CMK (cell line): ENCODE data around the gene SRGAP2C.
"Not testable (repeated sequence)": the region's sequence is repeated elsewhere in the genome, so short reads cannot be mapped to it uniquely, and the experiment has no call there.

Experiments used
- DNase-seq: peaks from one replicate; pipeline ENCODE4 v3.0.0-alpha.2; 2010; ENCODE audit warnings: low read depth

Gene SRGAP2C

GRCh38 chr1:121184290-121185127 is at the start of gene SRGAP2C, which contains the start of gene FAM72B:
SRGAP2C (plus strand) TSS chr1:121184975; CDS start chr1:121187447, 2,472 bp downstream.
FAM72B (minus strand) TSS chr1:121184340; CDS start chr1:121183489, 851 bp downstream.
- peak; percentile 89 for DNase-seq

- not testable (repeated sequence) for DNase-seq
Measured at GRCh38 chr1:121140393-121140792, 44.4 kb upstream of the SRGAP2C start.

GRCh38 chr1:121148489-121149190 is 36.1 kb upstream of the SRGAP2C start:
- not testable (repeated sequence) for DNase-seq

- DNase-seq, result not testable (repeated sequence)
Measured at GRCh38 chr1:121151294-121151693, 33.5 kb upstream of the SRGAP2C start.

- DNase-seq, result not testable (repeated sequence)
Measured at GRCh38 chr1:121152788-121153187, 32.0 kb upstream of the SRGAP2C start.

GRCh38 chr1:121154811-121155210 is 30.0 kb upstream of the SRGAP2C start:
- not testable (repeated sequence) for DNase-seq

- DNase-seq, result not testable (repeated sequence)
Measured at GRCh38 chr1:121155671-121156358, 29.0 kb upstream of the SRGAP2C start.

- not testable (repeated sequence) for DNase-seq
Measured at GRCh38 chr1:121156958-121157603, 27.7 kb upstream of the SRGAP2C start.

- not testable (repeated sequence) for DNase-seq
Measured at GRCh38 chr1:121157609-121158008, 27.2 kb upstream of the SRGAP2C start.

GRCh38 chr1:121160118-121160517 is 24.7 kb upstream of the SRGAP2C start:
- not testable (repeated sequence) for DNase-seq

GRCh38 chr1:121161199-121161901 is 23.4 kb upstream of the SRGAP2C start:
- not testable (repeated sequence) for DNase-seq

- DNase-seq, result not testable (repeated sequence)
Measured at GRCh38 chr1:121163850-121164757, 20.7 kb upstream of the SRGAP2C start.

- DNase-seq, result not testable (repeated sequence)
Measured at GRCh38 chr1:121165296-121165695, 19.5 kb upstream of the SRGAP2C start.

- DNase-seq, result not testable (repeated sequence)
Measured at GRCh38 chr1:121167225-121167738, 17.5 kb upstream of the SRGAP2C start.

- not testable (repeated sequence) for DNase-seq
Measured at GRCh38 chr1:121168152-121168668, 16.6 kb upstream of the SRGAP2C start.

- not testable (repeated sequence) for DNase-seq
Measured at GRCh38 chr1:121176649-121177048, 8.1 kb upstream of the SRGAP2C start.

- DNase-seq, result not testable (repeated sequence)
Measured at GRCh38 chr1:121178197-121178596, 6.6 kb upstream of the SRGAP2C start.

GRCh38 chr1:121183867-121184266 is 908 bp upstream of the SRGAP2C start:
- not testable (repeated sequence) for DNase-seq

GRCh38 chr1:121185140-121185708 is 449 bp downstream of the SRGAP2C start:
- DNase-seq, result not testable (repeated sequence)
